ENCODE data around the gene CAMTA1.

Gene CAMTA1

GRCh38 chr1:7657287-7658016 lies 872.2 kb downstream of the CAMTA1 start:
- no peak overlapping the region for H3K4me3 ChIP-seq (ENCODE audit: low read depth, low read length)
- no peak for TF ChIP-seq CTCF (IDR thresholded peaks at IDR 0.05; ENCODE audit: borderline replicate concordance, insufficient read depth, low read depth, low read length)

GRCh38 chr1:7658099-7658498 lies 872.8 kb downstream of the CAMTA1 start:
- TF ChIP-seq CTCF (IDR thresholded peaks at IDR 0.05; ENCODE audit: borderline replicate concordance, insufficient read depth, low read depth, low read length) = no peak
- no peak overlapping the region for H3K4me3 ChIP-seq (ENCODE audit: low read depth, low read length)

GRCh38 chr1:7659514-7659913 lies 874.3 kb downstream of the CAMTA1 start:
- TF ChIP-seq CTCF (IDR thresholded peaks at IDR 0.05; ENCODE audit: borderline replicate concordance, insufficient read depth, low read depth, low read length) = no peak
- H3K4me3 ChIP-seq (ENCODE audit: low read depth, low read length) = no peak overlapping the region

GRCh38 chr1:7663451-7664146 lies 878.3 kb downstream of the CAMTA1 start:
- TF ChIP-seq CTCF (IDR thresholded peaks at IDR 0.05; ENCODE audit: borderline replicate concordance, insufficient read depth, low read depth, low read length) = no peak
- H3K4me3 ChIP-seq (ENCODE audit: low read depth, low read length) = no peak overlapping the region

- H3K4me3 ChIP-seq (ENCODE audit: low read depth, low read length) = no peak overlapping the region
- no peak for TF ChIP-seq CTCF (IDR thresholded peaks at IDR 0.05; ENCODE audit: borderline replicate concordance, insufficient read depth, low read depth, low read length)
Measured at GRCh38 chr1:7664147-7664892, 879.1 kb downstream of the CAMTA1 start.

- TF ChIP-seq CTCF (IDR thresholded peaks at IDR 0.05; ENCODE audit: borderline replicate concordance, insufficient read depth, low read depth, low read length) = no peak
- no peak overlapping the region for H3K4me3 ChIP-seq (ENCODE audit: low read depth, low read length)
Measured at GRCh38 chr1:7664893-7665250, 879.6 kb downstream of the CAMTA1 start.
